Endothelial cell of hepatic sinusoid (primary cell): ENCODE data around the gene PCGF1.
"Not testable (repeated sequence)": the region's sequence is repeated elsewhere in the genome, so short reads cannot be mapped to it uniquely, and the experiment has no call there.

Experiments used
- in situ Hi-C: cut with HindIII; loops from 2 replicates; pipeline ENCODE4 v1.10.0; 2017; ENCODE audit warnings: low sequenced_read_pairs

The PCGF1 gene

GRCh38 chr2:74499940-74500577, 7.4 kb downstream of the PCGF1 start:
- in situ Hi-C loops: no loop called here

GRCh38 chr2:74499267-74499939, 8.1 kb downstream of the PCGF1 start, which contains the start of gene LBX2:
TSS of gene LBX2 (minus strand) at chr2:74499603. CDS start at chr2:74499537, 66 bp downstream.
- in situ Hi-C loops: no loop called here

- in situ Hi-C loops: no loop called here
Measured at GRCh38 chr2:74498500-74499266, 8.8 kb downstream of the PCGF1 start.

- in situ Hi-C loops: no loop called here
Measured at GRCh38 chr2:74497777-74498499, 9.6 kb downstream of the PCGF1 start.

GRCh38 chr2:74496997-74497776, 10.3 kb downstream of the PCGF1 start:
- in situ Hi-C loops: no loop called here

- in situ Hi-C loops: no loop called here
Measured at GRCh38 chr2:74495440-74495839, 12.1 kb downstream of the PCGF1 start.

- in situ Hi-C loops: loop anchor here (5.0 kb wide), 1 partner anchor 94 kb away; no protein-coding TSS in a partner anchor
Measured at GRCh38 chr2:74493546-74493945, 13.9 kb downstream of the PCGF1 start.

GRCh38 chr2:74491648-74492544, 15.6 kb downstream of the PCGF1 start:
- in situ Hi-C loops: loop anchor here (5.0 kb wide), 1 partner anchor 95 kb away; no protein-coding TSS in a partner anchor

- in situ Hi-C loops: loop anchor here (5.0 kb wide), 1 partner anchor 97 kb away; no protein-coding TSS in a partner anchor
Measured at GRCh38 chr2:74489906-74490305, 17.6 kb downstream of the PCGF1 start.

GRCh38 chr2:74488643-74489481, 18.6 kb downstream of the PCGF1 start:
- in situ Hi-C loops: no loop called here

- in situ Hi-C loops: no loop called here
Measured at GRCh38 chr2:74486141-74486540, 21.4 kb downstream of the PCGF1 start.

GRCh38 chr2:74483675-74484164, 23.8 kb downstream of the PCGF1 start:
- in situ Hi-C loops: not testable (repeated sequence)

GRCh38 chr2:74482801-74483674, 24.5 kb downstream of the PCGF1 start, which contains the start of the genes CCDC142 and TTC31:
TSS of gene CCDC142 (minus strand) at chr2:74482998. CDS start at chr2:74482837, 161 bp downstream.
TSS of gene TTC31 (plus strand) at chr2:74483081. CDS start at chr2:74483096, 15 bp downstream.
- in situ Hi-C loops: no loop called here

GRCh38 chr2:74481961-74482800, 25.3 kb downstream of the PCGF1 start:
- in situ Hi-C loops: no loop called here

GRCh38 chr2:74481431-74481830, 26.1 kb downstream of the PCGF1 start:
- in situ Hi-C loops: no loop called here

- in situ Hi-C loops: no loop called here
Measured at GRCh38 chr2:74474899-74475298, 32.6 kb downstream of the PCGF1 start.
